K562 (cell line): Measurements from ENCODE around the gene SLC20A1. TPM values are rescaled to one million over a fixed set of nuclear protein-coding genes. Genes with fewer than 3 reads are reported as not detected.

Source experiments
- ATAC-seq: fragments of 200-7000 bp; cut with Tn5 transposase; 3 replicates; pipeline ENCODE4 v1.9.1; 2020; ENCODE audit warnings: moderate library complexity
- BruUV-seq: library from RNA; stranded (reverse); fragments of 400-500 nt; replicated peaks from 2 replicates; lab custom pipeline; 2021; lab: Mats Ljungman, UMichigan
- CTCF ChIA-PET: fragments of 300-600 bp; formaldehyde crosslinking; extraction: SDS; loops from one replicate; lab custom pipeline; 2021; ENCODE audit warnings: low intra/inter-chr PET ratio; lab: Yijun Ruan, JAX
- POLR2A ChIA-PET: fragments of 300-600, 350-650 bp; sonication (Branson Sonifier 250); formaldehyde crosslinking; extraction: SDS; loops from one replicate; lab custom pipeline; 2021; ENCODE audit warnings: antibody characterized with exemption, inconsistent platforms; lab: Yijun Ruan, JAX
- DNase-seq, 4 experiments: peaks; one replicate each; pipeline versions ENCODE4 v3.0.0 to v3.0.0-alpha.2; 2011 to 2018; ENCODE audit warnings: low spot score in 3 of 4, mixed read lengths in 3 of 4; ENCODE audit errors: extremely low read depth in 1 of 4
- FAIRE-seq: peaks from 2 replicates; lab custom pipeline; 2011; peaks lifted over from hg19 to GRCh38; lab: Jason Lieb, UNC
- H2AFZ ChIP-seq: 2 replicates; pipeline ENCODE4 v1.6.0; 2011; ENCODE audit warnings: low read depth, low read length, control low read depth, inconsistent platforms
- H3K27ac ChIP-seq: fragments of 200-600 bp; 3 replicates; pipeline ENCODE4 v1.8.0; 2011; ENCODE audit warnings: low read depth, mild to moderate bottlenecking, control low read depth, inconsistent platforms, low read length, moderate library complexity, mixed read lengths; ENCODE audit errors: extremely low read depth
- H3K27me3 ChIP-seq, 2 experiments: fragments of 300-600 bp in 1 of 2; 2 replicates in 1 of 2; 3 replicates in 1 of 2; pipeline versions ENCODE4 v1.6.0 to v1.8.0; 2011; ENCODE audit warnings: inconsistent platforms in 2 of 2, low read length in 2 of 2, mild to moderate bottlenecking in 1 of 2, mixed read lengths in 1 of 2, moderate library complexity in 1 of 2; ENCODE audit not compliant: control insufficient read depth in 2 of 2, insufficient read depth in 2 of 2
- H3K36me3 ChIP-seq: fragments of 300-600 bp; 3 replicates; pipeline ENCODE4 v1.8.0; 2011; ENCODE audit warnings: mild to moderate bottlenecking, low read length, inconsistent platforms; ENCODE audit not compliant: control insufficient read depth, insufficient read depth
- H3K4me1 ChIP-seq, 2 experiments: fragments of 200-600 bp in 1 of 2; replicated peaks in 1 of 2; 2 replicates in 1 of 2; 3 replicates in 1 of 2; pipeline versions ENCODE4 v1.5.1 to v1.8.0; 2011; ENCODE audit warnings: inconsistent platforms in 2 of 2, low read length in 2 of 2, mild to moderate bottlenecking in 1 of 2, mixed read lengths in 1 of 2, moderate library complexity in 1 of 2; ENCODE audit not compliant: control insufficient read depth in 2 of 2, insufficient read depth in 2 of 2
- H3K4me2 ChIP-seq: 2 replicates; pipeline ENCODE4 v1.6.1; 2011; ENCODE audit warnings: low read length, control low read depth, inconsistent platforms, mixed read lengths; ENCODE audit not compliant: insufficient read depth
- H3K4me3 ChIP-seq: fragments of 200-600 bp; sonication (generic), shearing (Covaris generic); 2 replicates; pipeline ENCODE4 v1.5.1; 2016; ENCODE audit warnings: control low read depth, inconsistent platforms
- H3K79me2 ChIP-seq: fragments of 200-600 bp; 3 replicates; pipeline ENCODE4 v1.8.0; 2011; ENCODE audit warnings: low read length, inconsistent platforms; ENCODE audit not compliant: control insufficient read depth, insufficient read depth
- H3K9ac ChIP-seq, 2 experiments: 2 replicates each; pipeline versions ENCODE4 v1.6.0 to v1.6.1; 2011; ENCODE audit warnings: low read depth in 2 of 2, low read length in 2 of 2, control low read depth in 1 of 2, inconsistent platforms in 1 of 2, mild to moderate bottlenecking in 1 of 2, mixed read lengths in 1 of 2; ENCODE audit not compliant: insufficient read depth in 1 of 2
- H3K9me1 ChIP-seq: one replicate; pipeline ENCODE4 v1.6.0; 2011; ENCODE audit warnings: inconsistent platforms, mild to moderate bottlenecking, low read length, moderate library complexity; ENCODE audit not compliant: control insufficient read depth, insufficient read depth
- H3K9me3 ChIP-seq: replicated peaks from 2 replicates; pipeline ENCODE4 v1.5.1; 2011; ENCODE audit warnings: low read depth, low read length, inconsistent platforms; ENCODE audit not compliant: control insufficient read depth, insufficient read depth
- H4K20me1 ChIP-seq: replicated peaks from 2 replicates; pipeline ENCODE4 v1.6.1; 2011; ENCODE audit warnings: low read length, inconsistent platforms, mixed read lengths; ENCODE audit not compliant: control insufficient read depth, insufficient read depth
- ERF ChIP-seq: fragments of 450-650 bp; formaldehyde crosslinking; IDR thresholded peaks from 2 replicates; pipeline ENCODE4 v1.4.0; 2020; ENCODE audit warnings: mild to moderate bottlenecking, mixed read lengths
- HIVEP1 ChIP-seq: fragments of 250-450 bp; sonication (Bioruptor Pico); IDR thresholded peaks from 2 replicates; pipeline ENCODE4 v1.4.0; 2020; ENCODE audit warnings: mild to moderate bottlenecking
- PHF20 ChIP-seq: fragments of 450-650 bp; IDR thresholded peaks from 2 replicates; pipeline ENCODE4 v1.6.1; 2018; ENCODE audit not compliant: partially characterized antibody
- SAFB ChIP-seq: fragments of 200-400 bp; formaldehyde crosslinking; IDR thresholded peaks from 2 replicates; pipeline ENCODE4 v1.6.1; 2017; ENCODE audit warnings: low read depth, low read length, borderline replicate concordance
- SMAD4 ChIP-seq: fragments of 250-450 bp; sonication (Bioruptor Pico); conservative IDR thresholded peaks from 2 replicates; pipeline ENCODE4 v1.8.0; 2021; ENCODE audit warnings: inconsistent platforms, mild to moderate bottlenecking, moderate library complexity
- SMARCA4 ChIP-seq: fragments of 450-650 bp; IDR thresholded peaks from 2 replicates; pipeline ENCODE4 v1.6.1; 2016
- SOX6 ChIP-seq: fragments of 450-650 bp; IDR thresholded peaks from 2 replicates; pipeline ENCODE4 v1.6.1; 2014; ENCODE audit warnings: mild to moderate bottlenecking
- ZBTB17 ChIP-seq: fragments of 450-650 bp; formaldehyde crosslinking; IDR thresholded peaks from 2 replicates; pipeline ENCODE4 v1.4.0; 2020; ENCODE audit warnings: mild to moderate bottlenecking
- ZNF253 ChIP-seq: fragments of 250-450 bp; sonication (Bioruptor Pico); conservative IDR thresholded peaks from 2 replicates; pipeline ENCODE4 v1.6.1; 2021; ENCODE audit warnings: mild to moderate bottlenecking
- ZNF41 ChIP-seq: fragments of 250-450 bp; sonication (Bioruptor Pico); conservative IDR thresholded peaks from 2 replicates; pipeline ENCODE4 v1.4.0; 2020; ENCODE audit warnings: mild to moderate bottlenecking
- WGBS: fragments of 100-300 bp; shearing (Covaris generic); methylation state at CpG from one replicate; pipeline ENCODE4 v1.1.6; 2016; ENCODE audit warnings: low coverage, mixed read lengths; ENCODE audit not compliant: insufficient coverage; ENCODE audit errors: missing lambda C conversion rate; 5-methylcytosine and 5-hydroxymethylcytosine counted together
- in situ Hi-C: fragments of 300-500 bp; cut with MboI; formaldehyde crosslinking; loops from 4 replicates; pipeline ENCODE4 v1.15.0; 2018; ENCODE audit warnings: inconsistent platforms, mixed read lengths
- intact Hi-C: fragments of 100-400 bp; cut with micrococcal nuclease; formaldehyde crosslinking; loops from 2 replicates; pipeline ENCODE4 v1.14.2; 2022
- polyA plus RNA-seq, 8 experiments: library from polyadenylated mRNA; depleted of rRNA in 4 of 8; stranded (reverse) in 5 of 8; unstranded in 3 of 8; fragments of >200 nt; fragmentation: Nextera tagmentation in 2 of 8; fragmentation: Illumina TruSeq in 1 of 8; extraction: Ambion mirVana in 2 of 8; extraction: Trizol in 1 of 8; gene quantifications; 2 replicates each; pipeline versions ENCODE4 v1.2.1 to v1.2.3, GENCODE V29; 2011 to 2014; ENCODE audit warnings: inconsistent platforms in 1 of 8, missing spikeins in 1 of 8
- total RNA-seq, 7 experiments: library from RNA; depleted of rRNA in 6 of 7; stranded (reverse); fragments of >200 nt in 6 of 7; fragmentation: Illumina TruSeq in 2 of 7; extraction: Trizol in 2 of 7; gene quantifications; 2 replicates each; pipeline versions ENCODE4 v1.2.1 to v1.2.3, GENCODE V29; 2011 to 2021; ENCODE audit warnings: low replicate concordance in 1 of 7
- TF ChIP-seq, protein P1 (sequence below): fragments of 450-650 bp; formaldehyde crosslinking; IDR thresholded peaks from 2 replicates; pipeline ENCODE4 v1.4.0; 2020; ENCODE audit warnings: mild to moderate bottlenecking, moderate library complexity
- TF ChIP-seq, protein P2 (sequence below): fragments of 450-650 bp; formaldehyde crosslinking; IDR thresholded peaks from 2 replicates; pipeline ENCODE4 v1.4.0; 2022; ENCODE audit warnings: missing genetic modification characterization
- TF ChIP-seq, protein P3 (sequence below): fragments of 450-650 bp; formaldehyde crosslinking; IDR thresholded peaks from 2 replicates; pipeline ENCODE4 v1.4.0; 2022; ENCODE audit warnings: mild to moderate bottlenecking, moderate library complexity
- TF ChIP-seq, protein P4 (sequence below), 3 experiments: fragments of 200-800 bp in 1 of 3; sonication (Bioruptor generic) in 1 of 3; sonication (generic) in 1 of 3; formaldehyde crosslinking in 1 of 3; IDR thresholded peaks; 2 replicates each; pipeline versions ENCODE4 v1.6.1 to v1.8.0; 2016 to 2022; ENCODE audit warnings: mild to moderate bottlenecking in 2 of 3, missing compliant biosample characterization in 2 of 3, missing genetic modification characterization in 2 of 3, missing genetic modification reagents in 1 of 3
- TF ChIP-seq, protein P5 (sequence below): fragments of 250-450 bp; sonication (Bioruptor Pico); IDR thresholded peaks from 2 replicates; pipeline ENCODE4 v1.4.0; 2020

The SLC20A1 gene
- total and polyA plus RNA-seq, 9 of the 15 experiments (the other 6 are each of a cell fraction or from before 2014, with no cell fraction given) = 53.8 to 150 (median 74.7) TPM

GRCh38 chr2:112665113-112665780 lies 19.5 kb downstream of the SLC20A1 start:
- Histone ChIP-seq H2AFZ (no peak overlapping the region), H3K4me3 (no peak overlapping the region), H4K20me1 (no peaks in the 10 kb centered on the region), H3K9ac (peak overlapping the region in 1 of 2 experiments; percentile 1; a peak in 1 of 4 replicates), H3K9me1 (no peaks in the 10 kb centered on the region), H3K4me1 (peaks cover 6 to 50% of the 10 kb centered on the region in 2 experiments; a peak in 4 of 5 replicates), H3K27me3 (no peaks in the 10 kb centered on the region), H3K9me3 (no peaks in the 10 kb centered on the region), H3K79me2 (peaks cover 8% of the 10 kb centered on the region; the same call in 2 of the 3 replicates), H3K27ac (peak overlapping the region; percentile 47), H3K4me2 (no peak overlapping the region), H3K36me3 (peaks cover 53% of the 10 kb centered on the region)
- intact Hi-C loops (no loop called here), in situ Hi-C loops (no loop called here)
- WGBS = 53% methylated on average over 8 of the region's 8 CpGs
- ChIA-PET POLR2A (interaction anchor here (0.6 to 4.1 kb wide), 10 partner anchors 7 to 517 kb away, joined by 3 to 30 read pairs (median 6); partner anchors contain the start of gene SLC20A1), CTCF (no interaction called here)
- DNase-seq (peak in 1 of 4 experiments; percentile 48), FAIRE-seq (no peak), ATAC-seq (peak; percentile 52)
- no TSS peak for BruUV-seq
- TF ChIP-seq SOX6 = peak; percentile 43; the same call in 1 of the 2 replicates
- no peak for TF ChIP-seq PHF20
- 0 out of 2 replicates have a peak, but pooled peaks have one; percentile 16 for TF ChIP-seq SMARCA4
- TF ChIP-seq HIVEP1 (CRISPR knock-in tag) = peak; percentile 71; the same call in 1 of the 2 replicates
- no peak for TF ChIP-seq ZNF253
- TF ChIP-seq, protein P1, sequence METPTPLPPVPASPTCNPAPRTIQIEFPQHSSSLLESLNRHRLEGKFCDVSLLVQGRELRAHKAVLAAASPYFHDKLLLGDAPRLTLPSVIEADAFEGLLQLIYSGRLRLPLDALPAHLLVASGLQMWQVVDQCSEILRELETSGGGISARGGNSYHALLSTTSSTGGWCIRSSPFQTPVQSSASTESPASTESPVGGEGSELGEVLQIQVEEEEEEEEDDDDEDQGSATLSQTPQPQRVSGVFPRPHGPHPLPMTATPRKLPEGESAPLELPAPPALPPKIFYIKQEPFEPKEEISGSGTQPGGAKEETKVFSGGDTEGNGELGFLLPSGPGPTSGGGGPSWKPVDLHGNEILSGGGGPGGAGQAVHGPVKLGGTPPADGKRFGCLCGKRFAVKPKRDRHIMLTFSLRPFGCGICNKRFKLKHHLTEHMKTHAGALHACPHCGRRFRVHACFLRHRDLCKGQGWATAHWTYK (CRISPR knock-in tag) = peak; percentile 72; the same call in 1 of the 2 replicates
- TF ChIP-seq, protein P2, sequence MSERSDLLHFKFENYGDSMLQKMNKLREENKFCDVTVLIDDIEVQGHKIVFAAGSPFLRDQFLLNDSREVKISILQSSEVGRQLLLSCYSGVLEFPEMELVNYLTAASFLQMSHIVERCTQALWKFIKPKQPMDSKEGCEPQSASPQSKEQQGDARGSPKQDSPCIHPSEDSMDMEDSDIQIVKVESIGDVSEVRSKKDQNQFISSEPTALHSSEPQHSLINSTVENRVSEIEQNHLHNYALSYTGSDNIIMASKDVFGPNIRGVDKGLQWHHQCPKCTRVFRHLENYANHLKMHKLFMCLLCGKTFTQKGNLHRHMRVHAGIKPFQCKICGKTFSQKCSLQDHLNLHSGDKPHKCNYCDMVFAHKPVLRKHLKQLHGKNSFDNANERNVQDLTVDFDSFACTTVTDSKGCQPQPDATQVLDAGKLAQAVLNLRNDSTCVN (CRISPR knock-in tag) = no peak
- TF ChIP-seq ERF = peak; percentile 68; the same call in 1 of the 2 replicates
- TF ChIP-seq, protein P3, sequence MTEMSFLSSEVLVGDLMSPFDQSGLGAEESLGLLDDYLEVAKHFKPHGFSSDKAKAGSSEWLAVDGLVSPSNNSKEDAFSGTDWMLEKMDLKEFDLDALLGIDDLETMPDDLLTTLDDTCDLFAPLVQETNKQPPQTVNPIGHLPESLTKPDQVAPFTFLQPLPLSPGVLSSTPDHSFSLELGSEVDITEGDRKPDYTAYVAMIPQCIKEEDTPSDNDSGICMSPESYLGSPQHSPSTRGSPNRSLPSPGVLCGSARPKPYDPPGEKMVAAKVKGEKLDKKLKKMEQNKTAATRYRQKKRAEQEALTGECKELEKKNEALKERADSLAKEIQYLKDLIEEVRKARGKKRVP (CRISPR knock-in tag) = peak; percentile 60; the same call in 1 of the 2 replicates
- TF ChIP-seq SAFB = no peak
- TF ChIP-seq, protein P4, sequence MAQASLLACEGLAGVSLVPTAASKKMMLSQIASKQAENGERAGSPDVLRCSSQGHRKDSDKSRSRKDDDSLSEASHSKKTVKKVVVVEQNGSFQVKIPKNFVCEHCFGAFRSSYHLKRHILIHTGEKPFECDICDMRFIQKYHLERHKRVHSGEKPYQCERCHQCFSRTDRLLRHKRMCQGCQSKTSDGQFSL (CRISPR knock-in tag; IDR thresholded peaks at IDR 0.05) = no peak
- TF ChIP-seq, protein P4 (tag; IDR thresholded peaks at IDR 0.05) = no peak
- TF ChIP-seq ZBTB17 (CRISPR knock-in tag) = peak; percentile 70
- 0 out of 2 replicates have a peak, but pooled peaks have one; percentile 21 for TF ChIP-seq ZNF41 (CRISPR knock-in tag)
- peak; percentile 45 for TF ChIP-seq SMAD4 (CRISPR knock-in tag)
- TF ChIP-seq, protein P5, sequence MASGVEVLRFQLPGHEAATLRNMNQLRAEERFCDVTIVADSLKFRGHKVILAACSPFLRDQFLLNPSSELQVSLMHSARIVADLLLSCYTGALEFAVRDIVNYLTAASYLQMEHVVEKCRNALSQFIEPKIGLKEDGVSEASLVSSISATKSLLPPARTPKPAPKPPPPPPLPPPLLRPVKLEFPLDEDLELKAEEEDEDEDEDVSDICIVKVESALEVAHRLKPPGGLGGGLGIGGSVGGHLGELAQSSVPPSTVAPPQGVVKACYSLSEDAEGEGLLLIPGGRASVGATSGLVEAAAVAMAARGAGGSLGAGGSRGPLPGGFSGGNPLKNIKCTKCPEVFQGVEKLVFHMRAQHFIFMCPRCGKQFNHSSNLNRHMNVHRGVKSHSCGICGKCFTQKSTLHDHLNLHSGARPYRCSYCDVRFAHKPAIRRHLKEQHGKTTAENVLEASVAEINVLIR (CRISPR knock-in tag) = 0 out of 2 replicates have a peak, but pooled peaks have one; percentile 10
